H54 (cell line): ENCODE results near the gene AP2M1.

Experiments used
- DNase-seq: peaks from one replicate; pipeline ENCODE4 v3.0.0; 2011; ENCODE audit warnings: low spot score, mixed read lengths; ENCODE audit not compliant: insufficient read length
- FAIRE-seq: peaks from 3 replicates; lab custom pipeline; 2011; peaks lifted over from hg19 to GRCh38; lab: Jason Lieb, UNC
- POLR2A ChIP-seq: IDR thresholded peaks from 2 replicates; pipeline ENCODE4 v1.6.1; 2011; ENCODE audit warnings: low read depth, mild to moderate bottlenecking, low read length

AP2M1 gene

DNA sequence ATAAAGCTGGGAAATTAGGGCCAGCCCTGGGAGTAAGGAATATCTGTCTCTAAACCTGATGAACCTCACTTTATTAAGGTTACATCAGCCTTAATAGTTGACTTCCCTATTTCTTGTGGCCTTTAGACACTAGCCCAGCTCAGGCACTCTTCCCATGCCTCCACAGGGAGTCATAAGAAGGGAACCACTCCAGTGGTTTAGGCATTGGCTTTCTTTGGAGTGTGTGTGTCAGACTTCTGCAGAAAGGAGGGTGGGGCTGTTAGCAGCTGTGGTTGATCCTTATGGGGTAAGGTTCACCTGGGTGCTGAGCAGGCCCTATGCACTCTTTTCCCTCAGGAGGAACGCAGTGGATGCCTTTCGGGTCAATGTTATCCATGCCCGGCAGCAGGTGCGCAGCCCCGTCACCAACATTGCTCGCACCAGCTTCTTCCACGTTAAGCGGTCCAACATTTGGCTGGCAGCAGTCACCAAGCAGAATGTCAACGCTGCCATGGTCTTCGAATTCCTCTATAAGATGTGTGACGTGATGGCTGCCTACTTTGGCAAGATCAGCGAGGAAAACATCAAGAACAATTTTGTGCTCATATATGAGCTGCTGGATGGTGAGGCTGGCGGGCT, 4.0 kb downstream of the AP2M1 start:
- TF ChIP-seq POLR2A: no peak
- no peak for DNase-seq
- no peak for FAIRE-seq

DNA sequence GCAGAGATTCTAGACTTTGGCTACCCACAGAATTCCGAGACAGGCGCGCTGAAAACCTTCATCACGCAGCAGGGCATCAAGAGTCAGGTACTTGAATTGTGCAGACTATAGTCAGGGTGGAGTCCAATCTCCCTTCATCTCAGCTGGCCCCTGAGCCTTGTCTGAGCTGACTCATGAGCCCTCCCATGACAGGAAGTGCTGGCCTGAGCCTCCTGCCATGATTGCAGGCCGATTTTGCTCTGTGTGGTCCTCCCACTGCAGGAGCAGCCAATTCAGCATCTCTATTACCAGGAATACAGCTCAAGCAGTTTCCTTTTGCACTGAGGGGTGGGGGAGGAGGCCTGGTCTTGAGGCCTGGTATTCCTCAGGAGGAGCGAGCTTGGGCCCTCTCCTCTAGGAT, 5.5 kb downstream of the AP2M1 start:
- peak; percentile 84 for DNase-seq
- TF ChIP-seq POLR2A: no peak
- peak; percentile 52 for FAIRE-seq

DNA sequence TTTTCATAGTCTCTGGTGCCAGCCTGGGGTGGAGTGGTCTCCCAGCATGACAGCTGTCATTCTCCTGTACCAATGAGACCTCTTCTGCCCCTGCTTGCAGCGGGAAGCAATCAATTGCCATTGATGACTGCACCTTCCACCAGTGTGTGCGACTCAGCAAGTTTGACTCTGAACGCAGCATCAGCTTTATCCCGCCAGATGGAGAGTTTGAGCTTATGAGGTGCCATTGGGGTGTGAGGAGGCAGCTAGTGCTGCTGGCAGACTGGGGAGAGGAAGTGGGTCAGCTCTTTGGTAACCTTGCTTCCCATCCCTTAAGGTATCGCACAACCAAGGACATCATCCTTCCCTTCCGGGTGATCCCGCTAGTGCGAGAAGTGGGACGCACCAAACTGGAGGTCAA, 6.9 kb downstream of the AP2M1 start:
- no peak for DNase-seq
- no peak for TF ChIP-seq POLR2A
- no peak for FAIRE-seq

DNA sequence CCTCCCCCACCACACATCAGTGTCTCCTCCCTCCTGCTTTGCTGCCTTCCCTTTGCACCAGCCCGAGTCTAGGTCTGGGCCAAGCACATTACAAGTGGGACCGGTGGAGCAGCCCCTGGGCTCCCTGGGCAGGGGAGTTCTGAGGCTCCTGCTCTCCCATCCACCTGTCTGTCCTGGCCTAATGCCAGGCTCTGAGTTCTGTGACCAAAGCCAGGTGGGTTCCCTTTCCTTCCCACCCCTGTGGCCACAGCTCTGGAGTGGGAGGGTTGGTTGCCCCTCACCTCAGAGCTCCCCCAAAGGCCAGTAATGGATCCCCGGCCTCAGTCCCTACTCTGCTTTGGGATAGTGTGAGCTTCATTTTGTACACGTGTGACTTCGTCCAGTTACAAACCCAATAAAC, 9.0 kb downstream of the AP2M1 start:
- DNase-seq (no peak), FAIRE-seq (no peak)
- TF ChIP-seq POLR2A: no peak

DNA sequence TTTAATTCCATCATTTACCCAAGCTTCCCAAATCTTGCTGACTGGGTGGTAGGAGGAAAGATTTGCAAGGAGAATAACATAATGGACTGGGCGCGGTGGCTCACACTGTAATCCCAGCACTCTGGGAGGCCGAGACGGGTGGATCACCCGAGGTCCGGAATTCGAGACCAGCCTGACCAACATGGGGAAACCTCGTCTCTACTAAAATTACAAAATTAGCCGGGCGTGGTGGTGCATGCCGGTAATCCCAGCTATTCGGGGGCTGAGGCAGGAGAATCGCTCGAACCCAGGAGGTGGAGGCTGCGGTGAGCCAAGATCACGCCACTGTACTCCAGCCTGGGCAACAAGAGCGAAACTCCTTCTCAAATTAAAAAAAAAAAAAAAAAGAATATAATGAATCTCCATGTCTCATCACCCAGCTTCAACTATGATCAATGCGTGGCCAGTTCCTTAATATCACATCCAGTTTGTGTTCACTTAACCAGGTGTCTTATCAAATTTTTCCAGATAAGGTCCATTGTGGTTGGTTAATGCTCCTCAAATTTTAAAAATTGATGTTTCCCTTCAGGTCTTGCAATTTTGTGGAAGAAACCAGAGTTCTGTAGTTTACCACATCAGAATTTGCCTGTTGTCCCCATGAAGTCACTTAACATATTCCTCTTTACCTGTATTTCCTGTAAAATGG, 10.0 kb downstream of the AP2M1 start:
- TF ChIP-seq POLR2A: no peak
- DNase-seq: no peak
- no peak for FAIRE-seq

DNA sequence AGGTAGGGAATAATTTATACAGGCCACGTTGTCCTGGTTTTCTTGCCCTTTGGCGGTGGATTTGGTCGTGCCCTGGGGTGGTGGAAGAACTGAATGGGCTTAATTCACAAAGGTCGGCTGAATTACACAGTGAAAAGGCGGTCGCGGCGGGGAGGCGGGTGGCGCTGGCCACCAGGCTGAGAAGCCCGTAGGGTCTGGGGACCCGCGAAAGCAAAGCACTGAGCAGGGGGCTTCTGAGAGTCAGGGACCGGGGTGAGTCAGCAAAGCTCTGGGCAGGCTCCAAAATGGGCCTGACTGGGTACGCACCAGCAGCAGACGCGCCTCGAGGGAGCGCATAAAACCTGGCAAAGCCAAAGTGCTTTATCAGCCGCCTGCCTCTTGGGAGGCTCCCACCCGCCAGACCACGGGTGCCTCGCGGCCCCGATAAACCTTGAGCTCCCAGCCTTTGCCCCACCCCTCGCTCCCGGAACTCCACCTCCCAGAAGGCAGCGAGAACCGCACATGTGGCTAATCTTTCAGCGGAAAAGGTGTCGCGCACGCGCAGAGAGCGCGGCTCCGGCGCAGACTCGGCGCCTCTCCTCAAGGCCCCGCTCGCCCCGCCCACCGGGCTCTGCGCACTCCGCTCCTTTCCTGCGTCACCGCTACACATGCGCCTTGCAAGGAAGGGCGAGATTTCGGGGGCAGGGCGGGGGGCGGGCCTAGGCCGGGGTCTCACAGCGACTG, 11.0 kb downstream of the AP2M1 start:
- TF ChIP-seq POLR2A: no peak
- peak; percentile 83 for FAIRE-seq
- DNase-seq: peak; percentile 96

DNA sequence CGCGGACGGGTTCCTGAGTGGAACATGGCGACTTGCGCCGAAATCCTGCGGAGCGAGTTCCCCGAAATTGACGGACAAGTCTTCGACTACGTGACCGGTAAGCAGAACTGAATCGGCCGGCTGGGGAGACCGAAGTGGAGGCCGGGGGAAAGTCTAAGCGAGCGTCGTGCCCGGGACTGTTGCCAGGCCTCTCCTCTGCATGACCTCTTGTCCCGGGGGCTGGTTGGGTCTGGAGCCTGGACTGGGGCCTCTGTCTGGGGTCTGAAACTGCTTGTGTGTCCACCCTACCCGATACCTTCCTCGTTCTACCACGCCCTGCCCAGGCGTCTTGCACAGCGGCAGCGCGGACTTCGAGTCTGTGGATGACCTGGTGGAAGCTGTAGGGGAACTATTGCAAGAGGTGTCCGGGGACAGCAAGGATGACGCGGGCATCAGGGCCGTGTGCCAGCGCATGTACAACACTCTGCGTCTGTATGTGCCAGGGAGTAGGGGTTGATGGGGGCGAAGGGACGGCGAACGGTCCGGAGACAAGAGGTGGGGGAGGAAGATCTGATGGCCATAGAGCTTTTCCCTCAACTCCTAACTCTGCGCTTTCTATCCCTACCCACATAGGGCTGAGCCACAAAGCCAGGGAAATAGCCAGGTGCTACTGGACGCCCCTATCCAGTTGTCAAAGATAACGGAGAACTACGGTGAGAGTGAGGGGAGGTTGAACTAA, 11.7 kb downstream of the AP2M1 start, which contains the start of gene ABCF3:
ABCF3 (plus strand) TSS at position 16 of the 718 bp plus-strand sequence; CDS start at position 25, 9 bp downstream.
- no peak for FAIRE-seq
- peak; percentile 73; the same call in 1 of the 2 replicates for TF ChIP-seq POLR2A
- DNase-seq: peak; percentile 48

DNA sequence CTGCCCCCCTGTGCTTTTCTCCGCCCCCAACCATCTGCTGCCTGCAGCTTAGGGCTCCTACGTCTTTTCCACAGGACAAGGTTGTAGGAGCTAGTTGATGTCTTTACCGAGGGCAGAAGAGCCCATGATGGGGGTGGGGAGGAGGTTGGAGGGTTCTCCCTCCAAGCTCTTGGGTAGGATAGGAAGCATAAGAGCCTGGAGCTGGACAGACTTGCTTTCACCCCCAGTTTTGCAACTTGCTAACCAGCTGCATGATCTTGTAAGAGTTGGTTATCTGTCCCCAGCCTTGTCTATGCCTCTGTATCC, 12.2 kb downstream of the AP2M1 start:
- no peak for TF ChIP-seq POLR2A
- no peak for FAIRE-seq

DNA sequence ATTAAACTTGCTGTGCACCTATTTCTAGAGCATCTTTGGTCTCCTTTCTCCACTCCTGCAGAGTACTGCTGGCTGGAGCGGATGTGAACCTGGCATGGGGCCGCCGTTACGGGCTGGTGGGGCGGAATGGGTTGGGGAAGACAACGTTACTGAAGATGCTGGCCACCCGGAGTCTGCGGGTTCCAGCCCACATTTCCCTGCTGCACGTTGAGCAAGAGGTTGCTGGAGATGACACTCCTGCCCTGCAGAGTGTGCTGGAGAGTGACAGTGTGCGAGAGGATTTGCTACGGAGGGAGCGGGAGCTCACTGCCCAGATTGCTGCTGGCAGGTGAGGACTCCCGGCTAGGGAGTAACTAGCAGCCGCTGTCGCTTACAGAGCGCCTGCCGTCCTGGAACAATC, 13.4 kb downstream of the AP2M1 start:
- no peak for TF ChIP-seq POLR2A
- no peak for DNase-seq
- no peak for FAIRE-seq

More for the DNA sequence above, 12.2 kb downstream of the AP2M1 start:
- DNase-seq: no peak

DNA sequence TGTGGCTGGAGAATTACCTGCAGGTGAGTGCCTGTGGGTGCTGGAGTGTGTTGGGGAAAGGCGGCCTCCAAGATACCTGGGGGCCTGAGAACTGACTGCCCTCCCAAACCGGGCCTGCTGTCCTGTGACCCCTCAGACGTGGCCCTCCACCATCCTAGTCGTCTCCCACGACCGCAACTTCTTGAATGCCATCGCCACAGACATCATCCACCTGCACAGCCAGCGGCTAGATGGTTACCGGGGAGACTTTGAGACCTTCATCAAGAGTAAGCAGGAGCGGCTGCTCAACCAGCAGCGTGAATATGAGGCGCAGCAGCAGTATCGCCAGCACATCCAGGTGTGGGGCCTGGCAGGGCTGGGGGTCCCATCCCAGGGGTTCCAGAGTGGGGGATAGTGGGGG, 14.8 kb downstream of the AP2M1 start:
- TF ChIP-seq POLR2A: no peak
- no peak for FAIRE-seq
- no peak for DNase-seq

DNA sequence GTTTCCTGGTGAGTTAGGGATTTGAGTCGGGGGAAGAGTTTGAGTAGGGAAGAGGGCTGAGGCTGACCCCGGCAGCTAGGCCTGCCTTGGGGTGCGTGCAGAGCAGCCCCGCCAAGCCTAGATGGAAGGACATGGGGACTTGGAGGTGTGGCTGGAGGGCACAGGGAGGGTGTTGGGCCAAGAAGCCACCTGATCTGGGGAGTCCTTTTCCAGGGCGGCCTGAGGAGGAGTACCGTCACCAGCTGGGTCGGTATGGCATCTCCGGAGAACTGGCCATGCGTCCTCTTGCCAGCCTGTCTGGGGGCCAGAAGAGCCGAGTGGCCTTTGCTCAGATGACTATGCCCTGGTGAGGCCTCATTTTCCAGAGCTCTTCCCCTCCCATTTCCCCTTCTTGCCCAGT, 18.2 kb downstream of the AP2M1 start:
- no peak for FAIRE-seq

DNA sequence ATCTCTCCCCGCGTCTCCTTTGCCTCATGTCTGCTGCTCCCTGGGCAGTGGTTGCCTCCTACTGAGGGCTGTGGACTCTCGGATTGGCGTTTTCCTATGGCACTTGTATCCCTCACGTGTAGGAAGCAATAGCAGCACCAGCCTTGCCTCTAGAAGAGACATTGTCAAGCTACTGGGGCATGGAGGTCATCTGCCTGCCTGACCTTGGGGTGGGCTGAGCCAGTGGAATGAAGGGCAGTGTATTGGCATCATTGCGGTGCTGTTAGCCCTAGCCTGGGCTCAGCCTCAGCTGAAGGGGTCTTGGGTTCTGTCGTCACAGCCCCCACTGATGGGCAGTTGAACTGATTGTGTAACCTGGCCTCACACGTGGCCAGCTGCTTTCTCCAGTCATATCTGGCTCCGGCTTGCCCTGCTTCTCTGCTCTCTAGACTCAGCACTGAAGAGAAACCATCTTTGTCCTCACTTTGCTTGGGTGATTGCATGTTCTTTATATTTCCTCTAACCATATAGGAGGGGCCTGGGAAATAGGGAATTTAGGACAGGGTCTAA, 19.4 kb downstream of the AP2M1 start:
- FAIRE-seq: no peak
- TF ChIP-seq POLR2A: no peak

More for the DNA sequence above, 18.2 kb downstream of the AP2M1 start:
- TF ChIP-seq POLR2A: no peak
- no peak for DNase-seq

DNA sequence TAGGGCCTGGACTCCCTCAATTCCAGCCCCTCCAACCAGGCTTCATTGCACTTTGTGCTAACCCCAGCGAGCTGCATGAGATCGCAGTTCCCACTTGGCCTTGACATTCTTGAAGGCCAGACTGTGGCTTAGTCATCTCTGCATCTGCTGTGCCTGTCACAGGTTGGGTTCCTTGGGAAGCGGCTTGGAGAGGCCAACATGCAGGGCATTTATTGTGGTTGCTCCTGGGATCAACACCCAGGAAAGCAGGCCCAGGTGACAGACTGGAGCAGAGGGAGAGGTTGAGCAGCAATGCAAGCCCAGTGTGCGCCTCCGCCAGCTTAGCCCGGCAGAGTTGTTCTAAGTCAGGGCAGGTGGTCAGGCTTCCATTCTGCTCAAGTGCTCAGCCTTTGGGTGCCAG, 21.9 kb downstream of the AP2M1 start:
- no peak for DNase-seq
- no peak for TF ChIP-seq POLR2A
- FAIRE-seq: no peak

More for the DNA sequence above, 19.4 kb downstream of the AP2M1 start:
- no peak for DNase-seq
